ACHN (cell line): ENCODE measurements around the gene TBC1D22A.
"Not testable (repeated sequence)": the region's sequence is repeated elsewhere in the genome, so short reads cannot be mapped to it uniquely, and the experiment has no call there.

Experiments used
- DNase-seq: peaks from one replicate; pipeline ENCODE4 v3.0.0-alpha.2; 2015
- in situ Hi-C: cut with HindIII; loops from 2 replicates; pipeline ENCODE4 v1.10.0; 2017; ENCODE audit warnings: low sequenced_read_pairs, low pct_ligation_motif_present, low pct_unique_long_range_greater_than_20kb

TBC1D22A gene

DNA sequence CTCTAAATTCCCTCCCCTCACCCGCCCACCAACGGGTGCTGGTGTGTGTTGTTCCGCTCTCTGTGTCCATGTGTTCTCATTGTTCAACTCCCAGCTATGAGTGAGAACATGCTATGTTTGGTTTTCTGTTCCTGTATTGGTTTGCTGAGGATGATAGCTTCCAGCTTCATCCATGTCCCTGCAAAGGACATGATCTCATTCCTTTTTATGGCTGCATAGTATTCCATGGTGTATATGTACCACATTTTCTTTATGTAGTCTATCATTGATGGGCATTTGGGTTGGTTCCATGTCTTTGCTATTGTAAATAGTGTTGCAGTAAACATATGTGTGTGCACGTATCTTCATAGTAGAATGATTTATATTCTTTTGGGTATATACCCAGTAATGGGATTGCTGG, 54.9 kb downstream of the TBC1D22A start:
- in situ Hi-C loops, DNase-seq: not testable (repeated sequence)

GRCh38 chr22:46823248-46823647, 60.8 kb downstream of the TBC1D22A start:
- no peak for DNase-seq
- in situ Hi-C loops: no loop called here

DNA sequence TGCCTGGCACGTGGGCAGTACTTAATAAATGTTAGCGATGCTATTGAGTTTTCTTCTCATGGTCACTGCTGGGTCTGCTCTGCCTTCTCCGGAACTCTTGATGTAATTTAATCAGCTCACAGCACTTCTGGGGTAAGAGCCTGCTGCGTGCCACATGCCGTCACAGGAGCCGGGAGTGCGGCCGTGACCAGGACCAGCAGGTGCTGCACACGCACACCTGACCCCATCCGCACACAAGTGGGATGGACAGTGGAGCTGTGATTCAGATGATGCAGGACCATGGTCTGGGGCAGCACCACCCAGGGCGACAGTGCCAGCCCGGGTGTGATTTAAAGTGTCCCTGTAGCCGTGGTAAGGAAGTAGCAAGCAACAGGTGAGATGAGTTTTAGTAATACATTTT, 61.2 kb downstream of the TBC1D22A start:
- in situ Hi-C loops: no loop called here
- no peak for DNase-seq

DNA sequence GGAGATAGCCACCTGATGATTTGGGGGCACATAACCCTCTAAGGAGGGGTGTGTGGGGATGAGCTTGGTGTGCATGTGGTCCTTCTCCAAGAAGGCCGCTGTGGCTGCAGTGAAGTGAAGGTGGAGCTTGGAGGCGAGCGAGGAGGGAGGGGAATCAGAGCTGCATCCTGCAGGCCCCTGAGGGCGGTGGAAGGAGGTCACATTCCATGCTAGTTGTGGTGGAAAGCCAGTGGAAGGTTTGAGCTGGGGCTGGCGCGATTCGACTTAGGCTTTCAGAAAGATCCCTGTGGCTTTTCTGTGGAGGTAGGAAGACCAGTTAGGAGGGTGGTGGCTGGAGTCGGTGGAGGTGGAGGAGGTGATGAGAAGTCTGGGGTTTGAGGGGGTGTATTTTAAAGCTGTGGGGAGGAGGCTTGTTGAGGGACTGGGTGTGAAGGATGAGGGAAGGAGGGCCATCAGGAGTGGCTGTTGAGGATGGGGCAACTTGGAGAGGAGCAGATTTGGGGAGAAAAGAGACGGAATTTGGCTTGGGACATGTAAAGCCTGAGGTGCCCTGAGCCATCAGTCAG, 62.0 kb downstream of the TBC1D22A start:
- in situ Hi-C loops: no loop called here
- DNase-seq: no peak

GRCh38 chr22:46824980-46825544, 62.6 kb downstream of the TBC1D22A start:
- in situ Hi-C loops: no loop called here
- no peak for DNase-seq

- no peak for DNase-seq
Observed at GRCh38 chr22:46826438-46827135, 64.1 kb downstream of the TBC1D22A start.

DNA sequence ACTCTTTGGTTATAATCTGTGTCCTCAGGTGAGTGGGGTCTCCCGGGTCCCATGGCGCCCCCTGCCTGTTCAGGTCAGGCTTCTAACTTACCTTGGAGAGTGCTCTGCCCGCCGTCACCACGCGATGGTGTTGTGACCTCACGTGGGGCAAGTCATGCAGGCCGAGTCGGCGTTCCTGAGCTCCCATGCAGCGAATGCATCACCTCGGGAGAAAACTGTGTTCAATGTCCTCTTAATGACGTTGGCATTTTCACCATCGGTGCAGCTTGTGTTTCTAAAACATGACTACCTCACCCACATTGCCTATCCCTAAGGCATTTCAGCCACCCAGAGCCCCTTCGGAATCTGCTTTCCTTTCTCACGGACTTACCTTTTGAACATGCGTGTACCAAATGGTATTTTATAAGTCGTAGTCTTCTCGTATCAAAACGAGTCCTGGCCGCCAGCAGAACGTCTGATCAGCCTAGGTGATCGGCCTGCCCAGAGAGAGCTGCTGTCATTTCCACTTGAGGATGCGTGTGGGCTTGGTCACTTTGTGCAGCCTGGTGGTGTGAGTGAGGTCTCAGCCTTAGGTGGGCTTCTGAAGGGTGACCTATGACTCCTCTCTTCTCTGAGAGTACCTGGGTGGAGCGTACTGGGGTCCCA, 64.8 kb downstream of the TBC1D22A start:
- no peak for DNase-seq
- in situ Hi-C loops: no loop called here

More at GRCh38 chr22:46826438-46827135, 64.1 kb downstream of the TBC1D22A start:
- in situ Hi-C loops: no loop called here

DNA sequence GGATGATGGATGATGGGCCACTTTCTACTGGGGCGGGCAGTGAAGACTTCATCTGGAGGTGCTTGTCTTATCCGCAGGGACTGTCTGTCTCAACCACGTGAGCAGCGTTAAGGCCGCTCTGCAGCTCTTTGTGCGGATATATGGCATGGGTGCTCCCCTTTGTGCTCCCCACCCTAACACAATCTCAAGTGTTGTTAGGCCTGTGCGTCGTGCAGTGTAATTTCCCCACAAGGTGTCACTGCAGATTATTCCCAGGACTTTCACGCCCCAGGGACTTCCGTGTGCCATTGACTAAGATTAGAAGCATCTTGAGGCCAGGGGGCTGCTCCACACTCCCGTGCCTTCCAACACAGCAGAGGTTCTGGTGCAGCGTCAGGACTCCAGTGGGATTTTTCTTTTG, 65.3 kb downstream of the TBC1D22A start:
- in situ Hi-C loops: no loop called here
- DNase-seq: no peak

- in situ Hi-C loops: no loop called here
- DNase-seq: no peak
Observed at GRCh38 chr22:46828323-46828900, 66.0 kb downstream of the TBC1D22A start.

- in situ Hi-C loops: no loop called here
- DNase-seq: peak; percentile 69
Observed at GRCh38 chr22:46829117-46829891, 66.9 kb downstream of the TBC1D22A start.

GRCh38 chr22:46829941-46830715, 67.7 kb downstream of the TBC1D22A start:
- in situ Hi-C loops: no loop called here
- peak; percentile 35 for DNase-seq

- DNase-seq: no peak
- in situ Hi-C loops: no loop called here
Observed at GRCh38 chr22:46830841-46831240, 68.4 kb downstream of the TBC1D22A start.

GRCh38 chr22:46833228-46833627, 70.8 kb downstream of the TBC1D22A start:
- in situ Hi-C loops: no loop called here
- no peak for DNase-seq

DNA sequence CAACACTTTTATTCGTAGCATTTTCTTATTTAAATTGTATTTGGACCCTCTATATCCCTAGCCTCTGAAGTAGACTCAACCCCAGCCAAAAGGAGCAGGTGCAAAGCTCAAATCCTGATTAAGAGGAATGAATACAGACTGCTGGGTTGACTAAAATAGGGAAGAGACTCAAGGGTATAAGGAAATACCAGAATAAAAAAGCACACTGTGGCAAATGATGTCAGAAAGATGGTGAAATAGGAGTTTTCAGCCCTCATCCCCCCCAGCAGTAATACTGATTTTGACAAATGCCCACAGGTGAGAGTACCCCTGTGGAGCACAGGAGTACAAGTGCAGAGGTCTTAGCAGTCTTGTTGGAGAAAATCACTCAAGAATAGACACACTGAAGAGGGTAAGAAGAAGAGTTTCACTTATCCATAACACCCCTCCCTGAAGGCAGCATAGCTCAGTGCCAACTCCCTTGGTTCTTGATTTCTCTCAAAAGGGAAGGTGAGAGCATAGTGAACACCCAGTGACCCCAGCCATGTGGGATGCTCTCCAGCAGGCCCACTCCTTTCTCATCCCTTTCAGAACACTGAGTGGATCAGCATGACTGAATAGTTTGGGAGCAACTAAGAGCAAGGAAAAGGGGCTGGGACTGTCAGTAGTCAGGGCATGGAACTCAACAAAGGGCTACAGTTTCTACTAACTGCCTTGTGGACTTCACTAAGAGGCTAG, 71.7 kb downstream of the TBC1D22A start:
- in situ Hi-C loops: no loop called here
- DNase-seq: no peak

GRCh38 chr22:46835288-46835687, 72.8 kb downstream of the TBC1D22A start:
- in situ Hi-C loops: no loop called here
- no peak for DNase-seq

GRCh38 chr22:46835693-46836092, 73.2 kb downstream of the TBC1D22A start:
- DNase-seq: no peak
- in situ Hi-C loops: no loop called here

DNA sequence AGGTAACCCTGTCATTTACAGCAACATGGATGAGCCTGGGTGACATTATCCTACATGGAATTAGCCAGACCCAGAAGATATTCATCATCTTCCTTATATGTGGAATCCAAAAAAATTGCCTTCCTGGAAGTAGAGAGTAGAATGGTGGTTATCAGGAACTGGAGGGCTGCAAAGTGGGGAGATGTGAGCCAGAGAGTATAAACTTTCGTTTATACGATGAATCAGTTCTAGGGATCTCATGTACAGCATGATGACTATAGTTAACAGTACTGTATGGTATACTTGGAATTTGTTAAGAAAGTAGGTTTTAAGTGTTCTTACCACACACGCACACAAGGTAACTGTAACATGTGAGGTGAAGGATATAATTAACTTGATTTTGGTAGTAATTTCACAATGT, 79.1 kb downstream of the TBC1D22A start:
- no peak for DNase-seq

More for the DNA sequence above, 79.1 kb downstream of the TBC1D22A start:
- in situ Hi-C loops: no loop called here
